SK-N-MC (cell line): ENCODE measurements around the gene POLE2.
"Not testable (repeated sequence)": the region's sequence is repeated elsewhere in the genome, so short reads cannot be mapped to it uniquely, and the experiment has no call there.

ENCODE experiments used
- DNase-seq: peaks from one replicate; pipeline ENCODE4 v3.0.0-alpha.2; 2011; ENCODE audit warnings: low read depth, low spot score
- H3K27ac ChIP-seq: fragments of 200-600 bp; sonication (generic); 2 replicates; pipeline ENCODE4 v1.5.1; 2016; ENCODE audit warnings: mixed run types
- H3K36me3 ChIP-seq: fragments of 200-600 bp; sonication (generic); 2 replicates; pipeline ENCODE4 v1.6.1; 2017; ENCODE audit warnings: antibody characterized with exemption, low read length, mixed read lengths; ENCODE audit not compliant: insufficient read depth
- H3K4me3 ChIP-seq: fragments of 200-600 bp; sonication (generic); 2 replicates; pipeline ENCODE4 v1.5.1; 2016
- H3K9ac ChIP-seq: fragments of 200-600 bp; sonication (generic); 2 replicates; pipeline ENCODE4 v1.8.0; 2017; ENCODE audit warnings: mixed run types, mixed read lengths; ENCODE audit not compliant: insufficient read length
- H3K9me3 ChIP-seq: fragments of 200-600 bp; sonication (generic); 2 replicates; pipeline ENCODE4 v1.6.1; 2017; ENCODE audit warnings: low read depth, mild to moderate bottlenecking, antibody characterized with exemption, low read length, moderate library complexity, mixed read lengths
- EZH2 ChIP-seq: fragments of 200-600 bp; sonication (generic); IDR thresholded peaks from one replicate; pipeline ENCODE4 v1.6.1; 2017; ENCODE audit warnings: antibody characterized with exemption
- FOXP2 ChIP-seq: optimal IDR thresholded peaks from 2 replicates; pipeline ENCODE3; 2011; ENCODE audit warnings: mild to moderate bottlenecking, moderate library complexity; ENCODE audit not compliant: insufficient read depth; ENCODE audit errors: extremely low read length, control extremely low read depth
- POLR2AphosphoS5 ChIP-seq: IDR thresholded peaks from 2 replicates; pipeline ENCODE4 v1.6.1; 2012; ENCODE audit warnings: mild to moderate bottlenecking, low read depth, low read length, borderline replicate concordance

Gene POLE2

DNA sequence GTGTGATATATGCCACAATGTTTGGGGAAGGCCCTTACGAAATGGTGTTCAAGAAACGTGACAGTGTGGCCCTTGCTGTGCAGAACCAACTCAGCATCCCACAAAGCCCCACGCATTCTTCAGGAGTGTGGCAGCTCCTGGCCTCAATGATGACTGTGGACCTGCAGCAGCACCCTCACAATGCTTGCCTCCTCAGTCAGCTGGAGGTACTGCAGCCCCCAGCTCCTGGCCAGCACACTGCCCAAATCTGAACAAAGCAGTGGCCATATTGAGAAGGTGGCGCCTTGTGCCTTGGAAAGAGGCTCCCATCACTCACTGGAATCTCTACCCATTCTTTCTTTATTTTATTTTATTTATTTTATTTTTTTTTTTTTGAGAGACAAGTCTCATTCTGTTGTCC lies 10.4 kb downstream of the POLE2 start:
- Histone ChIP-seq H3K4me3 (no peak overlapping the region), H3K27ac (no peak overlapping the region), H3K9ac (no peak overlapping the region), H3K36me3 (peaks cover 68% of the 10 kb centered on the region), H3K9me3 (no peaks in the 10 kb centered on the region)
- DNase-seq: no peak
- no peak for TF ChIP-seq POLR2AphosphoS5
- no peak for TF ChIP-seq EZH2
- TF ChIP-seq FOXP2: no peak

DNA sequence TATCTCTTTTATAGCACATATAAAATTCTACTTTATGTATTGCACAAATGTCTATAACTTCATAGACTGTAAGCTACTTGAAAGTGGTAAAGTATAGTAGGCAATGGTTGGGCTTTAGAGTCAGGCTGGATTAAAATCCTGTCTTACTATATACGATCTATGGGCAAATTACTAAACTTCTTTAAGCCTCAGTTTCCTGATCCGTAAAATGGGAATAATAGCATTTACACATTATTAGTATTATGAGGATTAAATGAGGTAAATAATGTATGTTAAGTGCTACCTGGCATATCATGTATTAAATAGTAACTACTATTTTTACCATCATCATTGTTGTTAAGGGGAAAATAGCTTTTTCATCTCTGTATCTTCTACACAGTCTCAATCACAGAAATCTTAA lies 14.4 kb downstream of the POLE2 start:
- no peak for DNase-seq
- Histone ChIP-seq H3K27ac (no peak overlapping the region), H3K9me3 (no peaks in the 10 kb centered on the region), H3K4me3 (no peak overlapping the region), H3K9ac (no peak overlapping the region), H3K36me3 (peaks cover 47% of the 10 kb centered on the region)
- TF ChIP-seq EZH2: no peak

DNA sequence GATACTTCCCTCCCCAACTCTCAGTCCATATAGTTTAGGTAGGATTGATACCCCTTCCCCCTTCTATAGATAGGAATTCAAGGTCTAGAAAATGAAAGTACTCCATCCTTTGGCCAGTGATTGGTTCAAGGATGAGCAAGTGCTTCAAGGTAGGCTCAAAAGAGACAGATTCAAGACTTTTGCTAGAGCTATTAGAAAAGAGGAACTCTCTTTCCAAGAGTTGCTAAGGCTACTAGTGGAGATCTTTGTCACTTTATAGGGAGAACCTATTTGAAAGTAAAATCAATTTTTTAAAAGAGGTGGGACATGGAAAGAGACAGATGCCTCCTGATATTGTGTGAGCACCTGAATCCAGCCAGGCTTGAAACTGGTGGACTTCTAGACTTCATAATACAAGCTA lies 17.5 kb downstream of the POLE2 start:
- Histone ChIP-seq H3K27ac (peak overlapping the region; percentile 31; the same call in 1 of the 2 replicates), H3K4me3 (no peak overlapping the region), H3K9me3 (no peaks in the 10 kb centered on the region), H3K9ac (no peak overlapping the region), H3K36me3 (peaks cover 47% of the 10 kb centered on the region)
- DNase-seq: no peak
- TF ChIP-seq FOXP2 (no peak), EZH2 (no peak), POLR2AphosphoS5 (no peak)

DNA sequence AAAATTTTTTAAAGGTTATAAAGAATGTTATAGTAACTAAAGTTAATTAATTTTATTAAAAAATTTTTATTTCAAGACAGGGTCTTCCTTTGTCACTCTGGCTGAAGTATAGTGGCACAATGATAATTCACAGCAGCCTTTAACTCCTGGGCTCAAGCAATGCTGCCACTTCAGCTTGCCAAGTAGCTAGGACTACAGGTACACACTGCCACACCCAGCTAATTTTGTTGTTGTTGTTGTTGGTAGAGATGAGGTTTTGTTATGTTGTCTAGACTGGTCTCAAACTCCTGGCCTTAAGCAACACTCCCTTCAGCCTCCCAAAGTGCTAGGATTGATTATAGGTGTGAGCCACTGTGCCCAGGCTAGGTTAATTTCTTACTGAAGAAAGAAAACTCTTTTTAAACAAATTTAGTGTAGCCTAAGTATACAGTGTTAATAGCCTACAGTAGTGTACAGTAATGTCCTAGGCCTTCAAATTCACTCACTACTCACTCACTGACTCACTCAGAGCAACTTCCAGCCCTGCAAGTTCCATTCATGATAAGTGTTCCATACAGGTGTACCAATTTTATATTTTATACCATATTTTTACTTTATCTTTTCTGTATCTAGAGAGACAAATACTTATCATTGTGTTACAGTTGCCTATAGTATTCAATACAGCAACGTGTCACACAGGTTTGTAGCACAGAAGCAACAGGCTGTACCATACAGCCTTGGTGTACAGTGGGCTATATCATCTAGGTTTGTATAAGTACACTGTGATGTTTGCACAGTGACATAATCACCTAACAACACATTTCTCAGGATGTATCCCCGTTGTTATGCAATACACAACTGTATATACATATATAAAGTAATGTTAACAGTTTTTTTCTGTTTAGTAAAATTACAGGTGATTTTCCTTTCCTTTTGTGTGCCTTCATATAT lies 28.2 kb downstream of the POLE2 start:
- no peak for DNase-seq
- TF ChIP-seq EZH2 (no peak), FOXP2 (no peak), POLR2AphosphoS5 (no peak)
- Histone ChIP-seq H3K9ac (no peak overlapping the region), H3K27ac (no peak overlapping the region), H3K36me3 (peaks cover 28% of the 10 kb centered on the region), H3K4me3 (no peak overlapping the region), H3K9me3 (no peaks in the 10 kb centered on the region)

DNA sequence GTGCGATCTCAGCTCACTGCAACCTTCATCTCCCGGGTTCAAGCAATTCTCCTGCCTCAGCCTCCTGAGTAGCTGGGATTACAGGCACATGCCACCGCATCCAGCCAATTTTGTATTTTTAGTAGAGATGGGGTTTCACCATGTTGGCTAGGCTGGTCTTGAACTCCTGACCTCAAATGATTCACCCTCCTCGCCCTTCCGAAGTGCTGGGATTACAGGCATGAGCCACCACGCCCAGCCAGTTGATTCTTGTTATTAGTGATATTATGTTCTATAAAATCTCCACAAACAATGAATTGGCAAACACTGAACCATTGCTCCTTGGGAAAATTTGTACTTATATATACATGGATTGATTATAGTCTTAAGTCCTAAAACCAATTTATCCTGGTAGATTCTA lies 30.5 kb downstream of the POLE2 start:
- not testable (repeated sequence) for H3K4me3 ChIP-seq, H3K9me3 ChIP-seq, H3K9ac ChIP-seq, DNase-seq, H3K27ac ChIP-seq
- peaks cover 25% of the 10 kb centered on the region for H3K36me3 ChIP-seq

DNA sequence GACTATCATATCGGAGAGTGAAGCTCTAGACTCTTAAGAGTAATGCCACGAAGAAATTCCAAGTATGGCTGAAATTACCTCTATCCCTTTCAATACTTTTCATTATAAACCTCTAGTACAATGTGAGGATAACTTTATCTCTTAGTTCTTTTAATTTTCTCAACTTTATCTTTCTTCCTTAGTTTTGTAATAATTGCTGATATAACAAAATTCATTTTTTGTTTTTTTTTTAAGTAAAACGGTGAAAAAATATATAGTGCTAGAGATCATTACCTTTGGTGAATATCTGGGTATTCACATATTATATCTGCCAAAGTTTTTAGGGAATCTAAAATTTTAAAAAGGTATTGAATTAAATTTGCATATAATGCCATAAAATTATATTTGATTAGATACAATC lies 33.5 kb downstream of the POLE2 start:
- TF ChIP-seq POLR2AphosphoS5 (no peak), FOXP2 (no peak), EZH2 (no peak)
- no peak overlapping the region for H3K9ac ChIP-seq

DNA sequence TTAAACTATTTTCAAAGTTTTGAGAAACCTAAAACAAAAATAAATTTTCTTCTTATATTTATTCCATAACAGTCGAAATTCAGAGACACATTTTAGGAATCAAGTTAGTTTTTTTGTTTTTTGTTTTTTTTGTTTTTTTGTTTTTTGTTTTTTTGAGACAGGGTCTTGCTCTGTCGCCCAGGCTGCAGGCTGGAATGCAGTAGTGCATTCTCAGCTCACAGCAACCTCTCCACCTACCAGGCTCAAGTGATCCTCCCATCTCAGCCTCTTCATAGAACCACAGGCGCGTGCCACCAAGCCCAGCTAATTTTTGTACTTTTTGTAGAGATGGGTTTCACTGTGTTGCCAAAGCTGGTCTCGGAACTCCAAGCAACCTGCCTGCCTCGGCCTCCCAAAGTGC lies 34.5 kb downstream of the POLE2 start:
- H3K4me3 ChIP-seq: no peak overlapping the region
- H3K9ac ChIP-seq: no peak overlapping the region
- DNase-seq: no peak
- peaks cover 37% of the 10 kb centered on the region for H3K36me3 ChIP-seq
- no peaks in the 10 kb centered on the region for H3K9me3 ChIP-seq
- no peak overlapping the region for H3K27ac ChIP-seq
- TF ChIP-seq FOXP2 (no peak), POLR2AphosphoS5 (no peak), EZH2 (no peak)

More for the DNA sequence above, 33.5 kb downstream of the POLE2 start:
- Histone ChIP-seq H3K27ac (no peak overlapping the region), H3K36me3 (peaks cover 32% of the 10 kb centered on the region), H3K4me3 (no peak overlapping the region), H3K9me3 (no peaks in the 10 kb centered on the region)
- DNase-seq: no peak

DNA sequence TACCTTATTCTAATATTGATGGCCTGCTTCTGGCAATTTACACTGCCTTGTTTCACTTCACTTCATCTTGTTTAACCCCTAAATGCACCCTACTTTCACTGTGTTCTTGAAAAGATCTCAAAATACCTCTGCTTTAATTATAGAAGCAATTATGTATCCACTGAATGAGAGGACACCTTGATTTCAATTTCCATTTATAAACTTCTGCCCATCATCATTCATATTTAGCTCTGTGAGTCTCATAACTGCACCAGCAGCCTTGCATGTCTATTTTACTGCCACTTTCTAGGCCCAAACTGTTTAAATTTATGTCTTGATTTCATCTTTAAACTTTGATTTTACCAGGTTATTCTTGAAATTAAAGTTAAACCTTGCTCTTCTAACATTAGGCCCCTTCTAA lies 45.9 kb downstream of the POLE2 start:
- H3K9me3 ChIP-seq: no peaks in the 10 kb centered on the region
- TF ChIP-seq EZH2: no peak
- TF ChIP-seq POLR2AphosphoS5: no peak
- no peak for TF ChIP-seq FOXP2
- H3K27ac ChIP-seq: no peak overlapping the region
- H3K36me3 ChIP-seq: peaks cover 22% of the 10 kb centered on the region
- DNase-seq: no peak
- no peak overlapping the region for H3K4me3 ChIP-seq
- no peak overlapping the region for H3K9ac ChIP-seq

DNA sequence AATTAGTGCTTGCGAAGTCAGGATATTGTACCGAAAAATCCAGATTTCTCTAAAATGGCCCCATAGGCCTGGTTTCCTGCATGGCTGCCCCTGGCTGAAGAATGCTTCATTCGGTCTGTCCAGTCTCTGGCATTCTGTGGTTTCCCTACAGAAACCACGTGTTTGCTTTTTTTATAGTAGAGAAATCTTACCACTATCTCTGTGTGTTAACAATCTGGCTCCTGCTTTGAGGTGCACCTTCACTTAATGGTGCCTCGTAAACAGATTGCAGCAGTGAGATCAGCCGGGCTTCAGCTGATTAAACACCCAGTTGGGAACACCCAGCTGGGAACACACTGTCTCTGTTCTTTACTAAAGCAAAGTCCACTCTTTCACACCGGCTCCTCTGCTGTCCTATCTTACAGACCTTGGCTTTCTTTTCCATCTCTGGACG lies 46.3 kb downstream of the POLE2 start:
- Histone ChIP-seq H3K9me3 (no peaks in the 10 kb centered on the region), H3K27ac (peak overlapping the region; percentile 5; the same call in 1 of the 2 replicates), H3K4me3 (no peak overlapping the region), H3K9ac (no peak overlapping the region), H3K36me3 (peaks cover 18% of the 10 kb centered on the region)
- DNase-seq: no peak
- TF ChIP-seq POLR2AphosphoS5 (no peak), EZH2 (no peak), FOXP2 (no peak)
